ENCODE results near the gene NDUFB10. TPM values are rescaled to one million over a fixed set of nuclear protein-coding genes. Genes with fewer than 3 reads are reported as not detected.
A peak's percentile ranks its signal among the peaks of the same experiment; 100 is the strongest.
"Not testable (repeated sequence)": the region's sequence is repeated elsewhere in the genome, so short reads cannot be mapped to it uniquely, and the experiment has no call there.

Gene NDUFB10
- total RNA-seq: 100 to 1,000 TPM; 112 to 116 TPM
- long read RNA-seq, donor 1, transcript NDUFB10-201 (4 exons, 705 nt): major isoform, 21 of 24 reads
- long read RNA-seq, donor 1, partial matches to known transcripts: 0 of 24 reads
- long read RNA-seq, donor 1, other reads (novel, unspliced or antisense): 1 of 24 reads
- long read RNA-seq, donor 2, transcript NDUFB10-201 (4 exons, 705 nt): major isoform, 55 of 58 reads
- long read RNA-seq, donor 2, partial matches to known transcripts: 0 of 58 reads
- long read RNA-seq, donor 2, other reads (novel, unspliced or antisense): 1 of 58 reads

- DNase-seq (ENCODE audit: low spot score): peak; percentile 98
- intact Hi-C loops (cut with DNase I): no loop called here
These were observed at the start of gene NDUFB10 for GRCh38 chr16:1959269-1960039. NDUFB10 (plus strand) TSS chr16:1959538; CDS start chr16:1959625, 87 bp downstream.

GRCh38 chr16:1909561-1910231 lies 49.6 kb upstream of the NDUFB10 start:
- intact Hi-C loops (cut with DNase I): no loop called here
- no peak for DNase-seq (ENCODE audit: low spot score)

DNA sequence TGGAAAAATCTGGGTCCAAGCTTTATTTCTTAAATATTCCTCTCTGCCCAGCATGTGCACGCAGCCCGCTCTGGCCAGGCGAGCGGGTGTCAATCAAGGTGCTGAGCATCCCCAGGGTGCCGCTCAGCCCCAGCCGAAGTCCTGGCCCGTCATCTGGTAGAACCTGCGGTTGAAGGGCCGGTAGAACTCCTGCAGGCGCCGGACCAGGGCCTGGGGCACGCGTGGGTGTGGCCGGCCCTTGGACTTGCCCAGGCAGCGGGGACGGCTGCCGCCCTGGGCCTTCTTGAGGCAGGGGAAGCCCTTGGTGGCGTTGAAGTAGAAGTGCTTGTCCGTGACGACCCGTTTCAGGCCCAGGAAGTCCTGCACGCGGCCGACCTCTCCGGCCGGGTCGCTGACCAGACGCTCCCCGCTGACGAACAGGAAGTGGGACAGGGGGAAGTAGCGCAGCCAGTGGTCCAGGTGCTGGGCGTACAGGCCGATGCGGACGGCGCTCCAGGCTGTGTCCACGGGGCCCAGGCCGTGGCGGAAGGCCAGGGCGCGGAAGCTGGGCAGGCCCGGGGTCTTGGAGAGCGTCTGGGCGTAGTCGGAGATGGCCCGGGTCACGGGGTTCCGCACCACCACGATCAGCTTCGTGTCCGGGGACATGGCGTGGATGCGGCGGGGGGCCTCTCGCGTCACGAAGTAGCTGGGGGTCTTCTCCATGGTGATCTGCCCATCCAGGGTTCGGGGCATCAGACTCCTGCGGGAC lies 47.7 kb upstream of the NDUFB10 start:
- intact Hi-C loops (cut with DNase I): no loop called here
- DNase-seq (ENCODE audit: low spot score): no peak

DNA sequence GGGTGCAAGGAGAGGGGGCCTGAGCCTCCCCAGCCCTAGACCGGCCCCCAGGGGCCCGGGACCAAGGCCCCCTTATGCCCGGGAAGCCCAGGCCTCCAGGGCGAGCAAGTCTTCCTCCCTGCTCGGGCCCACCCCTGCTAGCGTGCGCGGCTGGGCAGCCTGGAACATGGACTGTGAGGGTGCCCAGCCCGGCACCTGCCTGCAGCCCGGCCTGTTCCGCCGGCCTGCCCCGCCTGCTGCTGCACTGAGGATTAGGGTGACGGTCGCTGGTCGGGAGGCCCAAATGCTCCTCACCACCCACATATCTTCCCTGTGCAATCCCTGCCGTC lies 47.2 kb upstream of the NDUFB10 start:
- no peak for DNase-seq (ENCODE audit: low spot score)
- intact Hi-C loops (cut with DNase I): no loop called here

DNA sequence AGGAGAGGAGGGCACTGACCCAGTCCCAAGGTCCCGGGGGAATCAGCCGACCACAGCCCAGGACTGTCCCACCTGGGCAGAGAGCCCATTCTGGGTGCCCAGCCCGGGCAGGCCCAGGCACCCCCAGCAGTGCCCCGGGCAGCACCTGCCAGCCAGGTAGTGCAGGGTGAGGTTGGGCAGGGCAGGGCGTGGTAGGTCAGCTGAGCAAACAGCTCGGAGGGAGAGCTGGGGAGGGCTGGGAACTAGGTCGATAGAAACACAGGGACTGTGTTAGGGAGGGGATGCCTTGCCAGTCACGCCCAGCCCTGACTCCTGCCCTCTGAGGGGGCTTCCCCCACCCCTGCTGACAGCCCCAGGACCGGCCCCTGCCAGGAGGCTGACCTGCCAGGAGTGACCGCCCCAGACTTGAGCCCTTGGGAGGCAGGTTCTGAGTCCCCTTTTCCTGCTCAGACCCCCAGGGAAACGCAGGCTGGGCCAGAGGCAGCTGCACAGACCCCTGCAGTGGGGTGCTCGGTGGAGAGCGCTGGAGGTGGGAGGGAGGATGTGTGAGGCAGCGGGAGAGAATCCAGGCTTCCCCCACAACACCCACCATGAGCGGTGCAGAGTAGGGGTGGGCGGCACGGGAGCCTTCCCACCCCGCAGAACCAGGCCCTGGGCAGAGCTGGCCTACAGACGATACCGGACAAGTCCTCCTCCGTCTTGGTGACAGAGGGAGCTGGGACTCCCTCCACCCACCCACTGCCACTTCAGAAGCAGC lies 45.8 kb upstream of the NDUFB10 start:
- DNase-seq (ENCODE audit: low spot score): no peak
- intact Hi-C loops (cut with DNase I): no loop called here

DNA sequence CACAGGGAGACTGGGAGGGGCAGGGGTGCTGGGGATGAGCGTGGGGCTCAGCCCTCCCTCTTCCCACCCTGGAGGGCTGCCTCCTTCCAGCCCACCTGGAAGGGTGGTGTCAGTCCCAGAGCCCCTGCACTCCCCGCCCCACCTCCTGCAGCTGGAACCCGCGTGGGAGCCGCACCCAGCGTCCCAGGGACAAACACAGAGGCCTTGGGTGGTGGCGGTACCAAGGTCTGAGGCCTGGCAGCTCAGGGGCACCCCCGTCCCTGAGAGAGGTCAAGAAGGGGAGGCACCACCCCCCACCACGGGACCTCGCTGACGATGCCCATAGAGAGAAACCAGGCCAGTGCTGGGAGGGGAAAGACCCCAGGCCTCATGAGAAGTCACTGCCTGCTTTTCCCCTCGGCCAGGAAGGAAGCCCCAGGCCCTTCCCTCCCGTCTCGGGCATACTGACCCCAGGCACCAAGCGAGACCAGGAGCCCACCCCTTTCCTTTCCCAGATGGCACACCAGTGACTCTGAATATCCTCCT lies 45.2 kb upstream of the NDUFB10 start:
- DNase-seq (ENCODE audit: low spot score): no peak
- intact Hi-C loops (cut with DNase I): no loop called here

DNA sequence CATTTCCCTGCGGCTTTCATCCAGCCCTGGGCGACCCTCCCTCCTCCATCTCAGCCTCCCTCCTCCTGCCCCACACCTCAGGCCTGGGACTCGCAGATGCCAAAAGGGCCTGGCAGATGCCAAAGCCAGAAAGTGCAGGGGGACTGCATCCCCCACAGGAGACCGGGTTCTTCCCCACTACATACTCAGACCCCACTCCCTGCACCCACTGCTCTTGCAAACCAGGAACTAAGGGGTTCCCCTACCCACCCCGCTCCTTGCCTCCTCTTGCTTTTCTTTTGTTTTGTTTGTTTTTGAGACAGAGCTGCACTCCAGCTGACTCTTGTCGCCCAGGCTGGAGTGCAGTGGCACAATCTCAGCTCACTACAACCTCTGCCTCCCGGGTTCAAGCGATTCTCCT lies 44.4 kb upstream of the NDUFB10 start:
- intact Hi-C loops (cut with DNase I): no loop called here
- no peak for DNase-seq (ENCODE audit: low spot score)

DNA sequence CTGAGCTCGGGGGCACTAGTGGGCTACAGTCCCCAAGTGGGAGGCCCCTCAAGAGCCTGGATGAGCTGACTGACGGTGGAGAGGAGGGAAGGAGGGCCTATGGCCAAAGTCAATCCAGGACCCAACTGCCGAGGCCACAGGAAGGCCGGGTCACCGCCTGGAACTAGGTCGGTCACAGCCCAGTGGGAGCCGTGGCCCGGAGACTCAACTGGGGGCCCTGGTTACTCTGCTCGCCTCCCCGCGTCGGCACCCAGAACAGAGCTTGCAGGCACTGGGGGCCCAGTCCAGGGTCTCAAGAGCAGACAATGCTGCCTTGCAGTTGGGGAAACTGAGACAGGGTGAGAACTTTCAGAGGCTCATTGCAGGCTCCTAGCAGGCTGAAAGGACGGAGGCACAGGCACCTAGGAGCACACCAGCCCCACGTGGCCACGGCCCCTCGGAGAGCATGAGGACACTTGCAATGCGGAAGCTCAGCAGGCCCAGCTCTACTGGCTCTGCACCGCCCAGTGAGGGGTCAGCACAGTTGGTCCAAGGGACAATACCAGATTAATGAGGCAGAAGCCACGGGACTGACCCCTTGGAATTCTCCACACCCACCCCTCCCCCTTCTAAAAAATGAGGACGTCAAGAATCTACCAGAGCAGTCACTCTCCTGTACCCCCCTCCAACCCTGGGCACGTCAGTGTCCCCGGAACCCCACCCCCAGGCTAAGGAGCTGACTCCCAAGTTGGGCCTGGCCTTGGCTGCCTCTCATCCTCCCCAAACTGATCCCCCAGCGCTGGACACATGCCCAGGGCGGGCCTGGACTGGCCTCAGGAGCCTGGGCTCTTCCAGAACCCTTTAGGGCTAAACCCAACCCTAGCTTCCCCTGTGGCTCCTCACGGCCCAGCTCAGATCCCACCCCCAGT lies 43.4 kb upstream of the NDUFB10 start:
- intact Hi-C loops (cut with DNase I): no loop called here
- DNase-seq (ENCODE audit: low spot score): no peak

GRCh38 chr16:1916640-1916990 lies 42.7 kb upstream of the NDUFB10 start:
- DNase-seq (ENCODE audit: low spot score): no peak
- intact Hi-C loops (cut with DNase I): no loop called here

DNA sequence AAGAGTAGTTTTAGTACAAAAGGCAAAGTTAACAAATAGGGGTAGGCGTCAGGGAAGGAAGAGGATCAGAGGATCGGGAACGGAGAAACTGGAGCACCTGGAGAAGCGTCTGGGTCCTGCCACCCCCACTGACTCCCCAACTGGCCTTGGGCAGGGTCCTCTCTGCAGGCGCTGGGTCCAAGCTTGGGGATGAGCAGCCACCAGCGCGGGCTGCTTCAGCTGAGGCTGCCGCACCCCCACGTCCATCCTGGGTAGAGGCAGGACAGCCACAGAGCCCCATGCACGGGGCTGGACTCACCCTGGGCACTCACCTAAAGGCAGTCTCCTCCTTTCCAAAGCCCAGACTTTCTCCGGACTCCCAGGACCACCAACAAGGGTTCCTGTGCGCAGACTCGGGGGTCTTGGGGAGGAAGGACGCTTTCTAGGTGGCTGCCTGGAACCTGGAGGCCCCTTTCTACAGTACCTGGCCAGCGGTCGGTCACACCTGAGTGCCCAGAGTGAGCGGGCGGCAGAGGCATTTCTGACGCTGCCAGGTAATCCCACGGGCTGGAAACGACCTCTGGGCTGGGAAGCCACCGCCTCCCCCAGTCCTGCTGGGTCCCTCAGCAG lies 42.2 kb upstream of the NDUFB10 start:
- no peak for DNase-seq (ENCODE audit: low spot score)
- intact Hi-C loops (cut with DNase I): no loop called here

- intact Hi-C loops (cut with DNase I): no loop called here
- no peak for DNase-seq (ENCODE audit: low spot score)
These were observed 41.5 kb upstream of the NDUFB10 start for GRCh38 chr16:1917665-1918350.

DNA sequence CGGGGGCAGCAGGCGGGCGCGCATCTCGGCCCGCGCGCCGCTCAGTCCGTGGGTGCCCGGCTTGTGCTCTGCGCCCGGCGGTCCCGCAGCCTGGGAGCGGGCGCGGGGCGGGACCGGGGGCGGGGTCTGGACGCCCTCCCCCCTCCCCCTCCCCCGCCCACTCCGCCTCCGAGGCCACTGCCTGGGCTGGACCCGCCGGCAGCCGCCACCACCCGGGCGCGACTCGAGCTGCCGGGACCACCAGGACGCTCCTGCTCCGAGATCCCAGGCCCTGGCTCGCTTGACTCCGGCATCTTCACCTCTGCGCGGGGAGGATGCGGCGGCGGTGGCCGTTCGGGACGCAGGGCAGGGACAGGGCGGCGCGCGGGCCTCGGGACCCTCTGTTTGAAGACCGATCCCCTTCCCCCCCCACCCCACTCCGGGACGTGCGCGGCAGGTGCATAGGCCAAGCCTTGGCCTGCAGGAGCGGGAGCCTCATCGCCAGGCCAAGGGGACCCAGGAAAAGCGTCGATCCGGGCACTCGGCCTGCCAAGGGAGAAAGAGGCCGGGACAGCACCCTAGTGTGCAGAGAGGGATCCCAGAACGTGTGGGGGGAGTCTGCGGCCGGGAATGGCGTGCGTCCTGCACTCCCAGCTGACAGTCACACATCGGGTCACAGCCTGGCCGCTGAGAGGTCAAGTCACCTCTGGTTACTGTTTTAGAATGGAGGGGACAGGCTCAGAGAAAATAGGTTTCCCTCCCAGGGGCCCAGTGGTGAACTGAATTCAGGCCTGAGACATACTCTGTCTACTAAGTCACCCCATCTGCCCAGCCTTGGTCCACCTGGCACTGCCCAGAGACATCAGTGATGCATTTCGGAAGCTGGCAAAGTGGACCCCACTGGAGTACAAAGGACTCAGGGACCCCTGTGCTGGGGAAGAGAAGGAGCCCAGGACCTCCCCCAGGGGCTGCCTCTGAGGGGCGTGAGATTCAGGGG lies 40.7 kb upstream of the NDUFB10 start, which contains the start of gene HS3ST6:
HS3ST6 (minus strand) TSS at position 65 of the 976 bp plus-strand sequence. CDS start 92 bp downstream, outside the sequence.
- DNase-seq (ENCODE audit: low spot score): no peak
- intact Hi-C loops (cut with DNase I): no loop called here

GRCh38 chr16:1919327-1919998 lies 39.9 kb upstream of the NDUFB10 start:
- intact Hi-C loops (cut with DNase I): no loop called here
- DNase-seq (ENCODE audit: low spot score): no peak

GRCh38 chr16:1920122-1920521 lies 39.2 kb upstream of the NDUFB10 start:
- intact Hi-C loops (cut with DNase I): loop anchor here (5.0 kb wide), 2 partner anchors 68 to 1357 kb away; no protein-coding TSS in a partner anchor

GRCh38 chr16:1920727-1921171 lies 38.6 kb upstream of the NDUFB10 start:
- intact Hi-C loops (cut with DNase I): loop anchor here (5.0 kb wide), 2 partner anchors 68 to 1357 kb away; no protein-coding TSS in a partner anchor
- no peak for DNase-seq (ENCODE audit: low spot score)

More at GRCh38 chr16:1920122-1920521, 39.2 kb upstream of the NDUFB10 start:
- not testable (repeated sequence) for DNase-seq (ENCODE audit: low spot score)

All from posterior vena cava (tissue), 2 donors.